Fibroblast of villous mesenchyme (primary cell): Measurements from ENCODE around the gene SFTPB. TPM values are rescaled to one million over a fixed set of nuclear protein-coding genes. Genes with fewer than 3 reads are reported as not detected.

ENCODE experiments used
- DNase-seq: peaks from one replicate; pipeline ENCODE4 v3.0.0-alpha.2; 2010; ENCODE audit warnings: low read depth
- H3K4me3 ChIP-seq: 2 replicates; pipeline ENCODE4 v1.5.1; 2011; ENCODE audit warnings: low read depth, mild to moderate bottlenecking, low read length
- total RNA-seq: library from RNA; depleted of rRNA; stranded (reverse); fragments of >200 nt; gene quantifications from 2 replicates; pipeline ENCODE4 v1.2.3, GENCODE V29; 2012
- TF ChIP-seq, protein P1 (sequence below): IDR thresholded peaks from 2 replicates; pipeline ENCODE4 v1.5.1; 2012; ENCODE audit warnings: low read depth, mild to moderate bottlenecking, low read length; ENCODE audit not compliant: insufficient read depth

The SFTPB gene
- total RNA-seq, 1 donor: not detected

DNA sequence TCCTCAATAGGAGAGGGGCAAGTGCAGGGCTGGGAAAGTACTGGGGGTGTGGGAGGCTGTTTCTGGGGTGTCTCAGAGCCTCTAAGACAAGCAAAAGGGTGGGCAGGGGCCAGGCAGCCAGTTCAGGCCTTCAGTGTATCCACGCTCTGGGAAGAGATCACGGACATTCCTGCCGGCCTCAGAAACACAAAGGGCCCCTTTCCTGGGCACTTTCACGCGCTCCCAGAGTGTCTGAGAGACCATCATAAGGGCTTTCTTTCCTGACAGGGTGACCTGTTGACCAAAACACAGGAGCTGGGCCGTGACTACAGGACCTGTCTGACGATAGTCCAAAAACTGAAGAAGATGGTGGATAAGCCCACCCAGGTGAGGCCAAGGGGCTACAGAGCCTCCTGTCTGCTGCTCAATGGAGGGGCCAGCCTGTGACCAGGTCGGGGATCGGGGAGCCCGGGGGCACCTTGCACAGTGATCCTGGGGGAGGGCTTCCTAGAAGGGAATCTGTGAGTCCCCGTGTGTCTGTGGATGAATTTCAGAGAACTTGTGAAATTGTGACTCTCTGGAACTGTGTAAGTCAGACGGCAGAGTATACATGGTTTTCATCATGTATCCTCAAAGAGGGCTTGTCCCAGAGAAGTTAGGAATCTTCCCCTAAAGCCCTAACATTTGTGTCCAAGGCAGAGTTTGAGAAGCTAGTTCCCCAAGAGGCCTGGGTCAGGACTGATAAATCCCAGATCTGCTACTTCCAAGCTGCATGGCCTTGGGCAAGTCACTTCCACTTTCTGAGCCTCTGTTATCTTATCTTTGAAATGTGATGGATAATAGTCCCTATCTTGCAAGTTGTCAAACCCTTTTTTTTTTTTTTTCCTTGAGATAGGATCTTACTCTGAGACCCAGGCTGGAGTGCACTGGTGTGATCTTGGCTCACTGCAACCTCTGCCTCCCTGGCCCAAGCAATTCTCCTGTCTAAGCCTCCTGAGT, 28.0 kb upstream of the SFTPB start:
- TF ChIP-seq, protein P1, sequence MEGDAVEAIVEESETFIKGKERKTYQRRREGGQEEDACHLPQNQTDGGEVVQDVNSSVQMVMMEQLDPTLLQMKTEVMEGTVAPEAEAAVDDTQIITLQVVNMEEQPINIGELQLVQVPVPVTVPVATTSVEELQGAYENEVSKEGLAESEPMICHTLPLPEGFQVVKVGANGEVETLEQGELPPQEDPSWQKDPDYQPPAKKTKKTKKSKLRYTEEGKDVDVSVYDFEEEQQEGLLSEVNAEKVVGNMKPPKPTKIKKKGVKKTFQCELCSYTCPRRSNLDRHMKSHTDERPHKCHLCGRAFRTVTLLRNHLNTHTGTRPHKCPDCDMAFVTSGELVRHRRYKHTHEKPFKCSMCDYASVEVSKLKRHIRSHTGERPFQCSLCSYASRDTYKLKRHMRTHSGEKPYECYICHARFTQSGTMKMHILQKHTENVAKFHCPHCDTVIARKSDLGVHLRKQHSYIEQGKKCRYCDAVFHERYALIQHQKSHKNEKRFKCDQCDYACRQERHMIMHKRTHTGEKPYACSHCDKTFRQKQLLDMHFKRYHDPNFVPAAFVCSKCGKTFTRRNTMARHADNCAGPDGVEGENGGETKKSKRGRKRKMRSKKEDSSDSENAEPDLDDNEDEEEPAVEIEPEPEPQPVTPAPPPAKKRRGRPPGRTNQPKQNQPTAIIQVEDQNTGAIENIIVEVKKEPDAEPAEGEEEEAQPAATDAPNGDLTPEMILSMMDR: no peak
- H3K4me3 ChIP-seq: no peak overlapping the region
- DNase-seq: no peak

DNA sequence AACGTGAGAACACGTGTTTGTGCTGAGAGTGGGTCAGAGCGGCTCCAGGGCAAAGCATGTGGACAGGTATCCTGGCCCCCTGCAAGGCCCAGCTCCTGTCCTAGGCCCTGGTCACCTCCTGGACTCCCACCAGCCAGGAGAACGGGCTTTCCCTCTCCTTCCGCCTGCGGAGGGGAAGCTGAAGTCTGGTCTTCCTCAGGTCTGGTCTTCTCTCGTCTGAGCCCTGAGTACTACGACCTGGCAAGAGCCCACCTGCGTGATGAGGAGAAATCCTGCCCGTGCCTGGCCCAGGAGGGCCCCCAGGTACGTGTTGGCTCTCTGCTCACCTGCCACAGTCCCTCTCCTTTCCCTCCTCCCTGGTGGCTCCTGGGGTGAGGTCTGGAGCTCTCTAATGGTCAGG, 27.1 kb upstream of the SFTPB start:
- TF ChIP-seq, protein P1: no peak
- H3K4me3 ChIP-seq: no peak overlapping the region
- no peak for DNase-seq

GRCh38 chr2:85694052-85695025, 26.3 kb upstream of the SFTPB start, which contains the start of gene GNLY:
TSS of gene GNLY (plus strand) at chr2:85694358. CDS start at chr2:85694419, 61 bp downstream.
- TF ChIP-seq, protein P1: no peak
- no peak for DNase-seq
- H3K4me3 ChIP-seq: no peak within 1 kb of the TSS

- TF ChIP-seq, protein P1: no peak
- no peak overlapping the region for H3K4me3 ChIP-seq
- no peak for DNase-seq
Measured at GRCh38 chr2:85692039-85692645, 24.1 kb upstream of the SFTPB start.

GRCh38 chr2:85690932-85691331, 22.9 kb upstream of the SFTPB start:
- TF ChIP-seq, protein P1: no peak
- no peak overlapping the region for H3K4me3 ChIP-seq
- DNase-seq: no peak

GRCh38 chr2:85684806-85685205, 16.8 kb upstream of the SFTPB start:
- TF ChIP-seq, protein P1: no peak
- no peak for DNase-seq
- no peak overlapping the region for H3K4me3 ChIP-seq
